ENCODE measurements around the gene SLC33A1. TPM values are rescaled to one million over a fixed set of nuclear protein-coding genes. Genes with fewer than 3 reads are reported as not detected.

SLC33A1 gene
- total RNA-seq (2022; extraction: Qiagen RNA extraction) = 14.9 to 18.8 TPM (median 17.5 TPM) in 5 replicates

DNA sequence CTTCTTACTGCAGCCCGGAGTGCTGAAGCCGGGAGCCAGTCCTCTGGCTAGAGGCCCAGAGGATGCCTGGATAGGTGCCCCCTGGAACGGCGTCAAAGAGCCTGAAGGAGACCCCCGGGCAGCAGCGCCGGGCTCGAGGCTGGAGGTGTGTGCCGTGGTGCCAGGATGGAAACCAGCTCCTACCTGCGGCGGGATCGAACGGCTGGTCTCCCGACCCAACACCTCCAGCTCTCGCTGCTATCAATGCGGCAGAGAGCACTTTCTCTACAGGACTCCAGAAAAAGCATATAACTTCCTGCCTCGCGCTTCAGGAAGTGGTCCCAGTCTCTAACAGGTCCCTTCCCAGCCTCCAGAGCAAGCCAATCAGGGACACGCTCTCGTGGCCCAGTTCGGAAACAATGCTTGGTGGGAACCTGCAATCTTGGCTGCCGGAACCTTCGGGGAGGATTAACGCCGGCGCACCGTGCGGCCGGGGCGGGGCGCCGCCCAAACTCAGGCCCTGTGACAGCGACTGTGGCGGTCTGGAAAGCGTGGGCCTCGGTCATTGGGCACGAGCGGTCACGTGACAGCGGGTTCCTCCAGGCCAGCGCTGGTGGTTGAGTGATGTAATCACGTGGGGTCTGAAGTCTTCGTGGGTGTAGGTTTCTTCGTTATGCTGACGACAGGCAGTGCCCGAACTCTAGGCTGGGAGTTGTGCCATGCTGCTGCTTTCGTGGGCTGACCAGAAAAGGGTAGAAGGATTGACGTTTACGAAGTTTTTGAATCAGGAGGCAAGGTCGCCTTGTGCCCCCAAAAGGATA, at the start of gene SLC33A1:
TSS of gene SLC33A1 (minus strand) at position 287 of the 800 bp plus-strand sequence. CDS start 430 bp downstream, outside the sequence.

DNA sequence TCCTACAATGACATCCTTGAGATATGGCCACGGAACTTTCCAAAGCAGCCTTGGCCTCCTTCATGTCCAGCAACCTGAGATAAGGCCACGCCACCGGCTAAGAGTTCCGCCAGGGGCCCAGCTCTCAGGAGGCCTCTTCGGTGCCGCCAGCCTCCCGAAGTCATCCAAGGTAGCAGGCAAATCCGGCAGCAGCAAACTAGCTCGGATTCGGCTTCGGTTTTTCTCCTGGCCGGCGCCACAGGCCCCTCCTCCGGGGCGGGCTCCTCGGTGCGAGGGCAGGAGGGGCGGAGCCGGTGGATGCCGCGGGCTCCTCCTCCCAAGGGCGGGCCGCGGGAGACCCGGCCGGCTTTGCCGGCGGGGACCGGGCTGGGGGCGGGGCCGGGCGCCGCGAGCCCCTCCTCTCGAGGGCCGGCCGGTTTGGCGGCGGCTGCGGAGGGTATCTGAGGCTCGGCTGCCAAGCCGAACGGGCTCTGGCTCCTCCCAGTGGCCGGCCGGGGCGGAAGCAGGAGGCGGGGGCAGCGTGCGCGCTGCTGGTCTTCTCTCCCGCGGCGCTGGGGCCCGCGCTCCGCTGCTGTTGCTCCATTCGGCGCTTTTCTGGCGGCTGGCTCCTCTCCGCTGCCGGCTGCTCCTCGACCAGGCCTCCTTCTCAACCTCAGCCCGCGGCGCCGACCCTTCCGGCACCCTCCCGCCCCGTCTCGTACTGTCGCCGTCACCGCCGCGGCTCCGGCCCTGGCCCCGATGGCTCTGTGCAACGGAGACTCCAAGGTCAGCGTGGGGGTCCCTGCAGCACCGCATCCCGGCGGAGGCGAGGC, 16.1 kb upstream of the SLC33A1 start, which contains the start of gene GMPS:
TSS of gene GMPS (plus strand) at position 518 of the 812 bp plus-strand sequence. CDS start at position 739, 221 bp downstream.

DNA sequence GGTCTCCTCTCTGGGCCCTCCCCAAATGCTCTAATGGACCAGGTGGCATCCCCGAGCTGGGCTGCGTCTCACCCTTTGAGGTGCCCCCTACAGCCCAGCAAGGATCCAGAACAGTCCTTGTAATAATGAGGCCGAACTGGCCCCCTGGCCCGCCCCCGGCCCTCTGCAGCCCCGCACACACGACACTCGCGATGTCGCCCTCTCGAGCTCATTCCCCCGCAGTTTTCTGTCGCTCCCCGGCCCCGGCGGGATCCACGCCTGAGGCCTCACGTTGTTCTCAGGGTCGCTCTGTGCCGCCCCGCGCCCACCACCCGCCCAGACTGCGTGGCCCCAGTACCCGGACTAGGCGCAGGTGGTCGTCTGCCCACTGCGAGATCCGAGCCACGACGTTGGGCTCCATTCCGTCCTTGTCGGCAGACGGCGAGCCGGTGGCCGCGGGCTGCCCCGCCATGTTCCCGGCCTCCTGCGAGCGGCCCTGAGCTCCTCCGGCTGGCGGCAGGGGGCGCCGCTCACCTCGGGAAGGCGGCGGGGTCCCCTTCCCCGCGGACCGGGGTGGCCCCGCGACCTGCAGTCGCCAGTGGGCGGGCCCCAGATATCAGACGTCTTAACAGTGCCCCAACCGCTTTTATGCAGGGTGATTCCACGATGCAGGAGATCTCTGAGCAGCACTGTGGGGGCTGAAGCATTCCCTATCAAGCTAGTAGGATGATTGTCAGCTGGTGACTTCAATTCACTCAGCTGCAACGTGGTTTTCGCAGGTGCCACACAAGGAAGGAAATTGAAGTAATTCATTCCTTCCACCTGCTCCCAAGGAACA, 48.2 kb downstream of the SLC33A1 start, which contains the start of gene C3orf33:
TSS of gene C3orf33 (minus strand) at position 477 of the 817 bp plus-strand sequence. CDS start at position 451, 26 bp downstream.

Other genes with a start within 250 kb of the SLC33A1 start
- gene PLCH1, start 109.4 kb downstream of the SLC33A1 start, total RNA-seq (2022; extraction: Qiagen RNA extraction) = 0.62 to 0.91 TPM (median 0.82 TPM) in 5 replicates
- 5.3 to 6.4 TPM (median 5.6 TPM) in 5 replicates for gene C3orf33, start 48.1 kb downstream of the SLC33A1 start, total RNA-seq (2022; extraction: Qiagen RNA extraction)
- 82.3 to 99.0 TPM (median 91.2 TPM) in 5 replicates for gene GMPS, start 16.2 kb upstream of the SLC33A1 start, total RNA-seq (2022; extraction: Qiagen RNA extraction)

Measured in A549 treated with dexamethasone at 1 μM for 4 hours (cell line).